HepG2 (cell line): ENCODE results near the gene UBXN1. TPM values are rescaled to one million over a fixed set of nuclear protein-coding genes. Genes with fewer than 3 reads are reported as not detected.
A peak's percentile ranks its signal among the peaks of the same experiment; 100 is the strongest.

Source experiments
- ELF4 ChIP-seq: sonication (generic); formaldehyde crosslinking; IDR thresholded peaks from 2 replicates; pipeline ENCODE4 v1.5.0; 2020; ENCODE audit warnings: missing genetic modification reagents, mild to moderate bottlenecking, moderate library complexity, borderline replicate concordance
- FOXJ3 ChIP-seq: sonication (generic); formaldehyde crosslinking; IDR thresholded peaks from 2 replicates; pipeline ENCODE4 v1.4.0; 2020; ENCODE audit warnings: missing genetic modification reagents, mild to moderate bottlenecking, borderline replicate concordance
- FUBP1 ChIP-seq: sonication (generic); formaldehyde crosslinking; IDR thresholded peaks from 2 replicates; pipeline ENCODE4 v1.5.1; 2020; ENCODE audit warnings: missing genetic modification reagents, mild to moderate bottlenecking, borderline replicate concordance
- GABPB1 ChIP-seq: IDR thresholded peaks from 2 replicates; pipeline ENCODE4 v1.6.1; 2016; ENCODE audit warnings: mild to moderate bottlenecking, missing genetic modification reagents, moderate library complexity, missing compliant biosample characterization
- GMEB2 ChIP-seq: IDR thresholded peaks from 2 replicates; pipeline ENCODE4 v1.6.1; 2016; ENCODE audit warnings: missing biosample characterization, missing genetic modification reagents, low read depth
- HHEX ChIP-seq: IDR thresholded peaks from 2 replicates; pipeline ENCODE4 v1.6.1; 2016; ENCODE audit warnings: control low read depth
- MEIS2 ChIP-seq: sonication (generic); formaldehyde crosslinking; IDR thresholded peaks from 2 replicates; pipeline ENCODE4 v1.9.0; 2021; ENCODE audit warnings: mild to moderate bottlenecking, missing genetic modification reagents
- MLLT10 ChIP-seq: sonication (generic); formaldehyde crosslinking; IDR thresholded peaks from 2 replicates; pipeline ENCODE4 v1.4.0; 2020; ENCODE audit warnings: missing genetic modification reagents
- PLSCR1 ChIP-seq: sonication (generic); formaldehyde crosslinking; IDR thresholded peaks from 2 replicates; pipeline ENCODE4 v1.5.0; 2020; ENCODE audit warnings: missing genetic modification reagents, mild to moderate bottlenecking, borderline replicate concordance
- RXRA ChIP-seq: sonication (generic); formaldehyde crosslinking; IDR thresholded peaks from 2 replicates; pipeline ENCODE4 v1.5.1; 2020; ENCODE audit warnings: missing genetic modification reagents
- SAFB2 ChIP-seq: sonication (generic); formaldehyde crosslinking; IDR thresholded peaks from 2 replicates; pipeline ENCODE4 v1.5.1; 2020; ENCODE audit warnings: missing genetic modification reagents, low read depth, mild to moderate bottlenecking, borderline replicate concordance
- SALL2 ChIP-seq: sonication (generic); formaldehyde crosslinking; IDR thresholded peaks from 2 replicates; pipeline ENCODE4 v1.8.1; 2023; ENCODE audit warnings: mild to moderate bottlenecking, missing genetic modification reagents, inconsistent platforms
- SIN3A ChIP-seq: IDR thresholded peaks from 2 replicates; pipeline ENCODE4 v1.6.1; 2011; ENCODE audit warnings: low read depth, mild to moderate bottlenecking, control low read depth, low read length, borderline replicate concordance
- SMYD3 ChIP-seq: sonication (generic); formaldehyde crosslinking; IDR thresholded peaks from 2 replicates; pipeline ENCODE4 v1.8.1; 2023; ENCODE audit warnings: mild to moderate bottlenecking, missing genetic modification reagents
- TFE3 ChIP-seq: IDR thresholded peaks from 2 replicates; pipeline ENCODE4 v1.6.1; 2016
- TGIF2 ChIP-seq: IDR thresholded peaks from 2 replicates; pipeline ENCODE4 v1.6.1; 2016; ENCODE audit warnings: control low read depth, missing compliant biosample characterization
- ZBTB49 ChIP-seq: sonication (generic); formaldehyde crosslinking; IDR thresholded peaks from 2 replicates; pipeline ENCODE4 v1.4.0; 2020; ENCODE audit warnings: missing genetic modification reagents, borderline replicate concordance
- ZNF225 ChIP-seq: sonication (generic); formaldehyde crosslinking; IDR thresholded peaks from 2 replicates; pipeline ENCODE4 v1.4.0; 2020; ENCODE audit warnings: mild to moderate bottlenecking, missing genetic modification reagents
- ZNF33B ChIP-seq: sonication (generic); formaldehyde crosslinking; IDR thresholded peaks from 2 replicates; pipeline ENCODE4 v1.5.1; 2020; ENCODE audit warnings: mild to moderate bottlenecking, missing genetic modification reagents
- ZNF746 ChIP-seq: sonication (generic); formaldehyde crosslinking; IDR thresholded peaks from 2 replicates; pipeline ENCODE4 v1.8.0; 2022; ENCODE audit warnings: mild to moderate bottlenecking, missing genetic modification reagents
- ZNF839 ChIP-seq: sonication (generic); formaldehyde crosslinking; IDR thresholded peaks from 2 replicates; pipeline ENCODE4 v1.4.0; 2020; ENCODE audit warnings: missing genetic modification reagents, mild to moderate bottlenecking, borderline replicate concordance
- polyA plus RNA-seq, 8 experiments: library from polyadenylated mRNA; depleted of rRNA in 3 of 8; stranded (reverse) in 7 of 8; unstranded in 1 of 8; fragments of >200 nt; fragmentation: Illumina TruSeq in 4 of 8; extraction: Trizol in 4 of 8; gene quantifications; 2 replicates each; pipeline versions ENCODE4 v1.2.1 to v1.2.3, GENCODE V29; 2011 to 2016; ENCODE audit warnings: low read depth in 4 of 8, missing spikeins in 1 of 8, mixed read lengths in 1 of 8; ENCODE audit not compliant: insufficient read depth in 1 of 8
- total RNA-seq, 5 experiments: library from RNA; depleted of rRNA; stranded (reverse); fragments of >200 nt; fragmentation: Illumina TruSeq; extraction: Trizol; gene quantifications; 2 replicates each; pipeline ENCODE4 v1.2.3, GENCODE V29; 2016; ENCODE audit warnings: low read depth in 1 of 5

UBXN1 gene
- total and polyA plus RNA-seq, 2 of the 13 experiments (the other 11 are each of a cell fraction or from before 2014, with no cell fraction given): 47.5 to 52.4 TPM

GRCh38 chr11:62726156-62726914, 47.5 kb upstream of the UBXN1 start (continued):
- TF ChIP-seq TFE3 (CRISPR knock-in tag): no peak
- no peak for TF ChIP-seq GMEB2 (CRISPR knock-in tag)
- TF ChIP-seq SAFB2: no peak
- no peak for TF ChIP-seq ZNF33B (CRISPR knock-in tag)
- TF ChIP-seq RXRA (CRISPR knock-in tag): 0 out of 2 replicates have a peak, but pooled peaks have one; percentile 38
- peak; percentile 10; the same call in 1 of the 2 replicates for TF ChIP-seq ELF4
- no peak for TF ChIP-seq ZNF746 (CRISPR knock-in tag)
- TF ChIP-seq SIN3A: peak; percentile 2; the same call in 1 of the 2 replicates
- TF ChIP-seq MEIS2 (CRISPR knock-in tag): no peak
- TF ChIP-seq PLSCR1 (CRISPR knock-in tag): no peak
- TF ChIP-seq SALL2 (CRISPR knock-in tag): no peak
- 0 out of 2 replicates have a peak, but pooled peaks have one; percentile 42 for TF ChIP-seq ZNF839 (CRISPR knock-in tag)
- TF ChIP-seq ZNF225 (CRISPR knock-in tag): no peak
- no peak for TF ChIP-seq FOXJ3 (CRISPR knock-in tag)
- TF ChIP-seq HHEX (CRISPR knock-in tag): no peak
- TF ChIP-seq ZBTB49 (CRISPR knock-in tag): no peak
- no peak for TF ChIP-seq SMYD3 (CRISPR knock-in tag)
- no peak for TF ChIP-seq FUBP1 (CRISPR knock-in tag)
- TF ChIP-seq GABPB1: 0 out of 2 replicates have a peak, but pooled peaks have one; percentile 30
- peak; percentile 17; the same call in 1 of the 2 replicates for TF ChIP-seq TGIF2
- 0 out of 2 replicates have a peak, but pooled peaks have one; percentile 32 for TF ChIP-seq MLLT10 (CRISPR knock-in tag)
